NCI-H774 (cell line): ENCODE results near the gene RUSC1.
A peak's percentile ranks its signal among the peaks of the same experiment; 100 is the strongest.
"Not testable (repeated sequence)": the region's sequence is repeated elsewhere in the genome, so short reads cannot be mapped to it uniquely, and the experiment has no call there.

ENCODE experiments used
- DNase-seq: peaks from one replicate; lab custom pipeline; 2025; lab: John Stamatoyannopoulos, UW

The RUSC1 gene

DNA sequence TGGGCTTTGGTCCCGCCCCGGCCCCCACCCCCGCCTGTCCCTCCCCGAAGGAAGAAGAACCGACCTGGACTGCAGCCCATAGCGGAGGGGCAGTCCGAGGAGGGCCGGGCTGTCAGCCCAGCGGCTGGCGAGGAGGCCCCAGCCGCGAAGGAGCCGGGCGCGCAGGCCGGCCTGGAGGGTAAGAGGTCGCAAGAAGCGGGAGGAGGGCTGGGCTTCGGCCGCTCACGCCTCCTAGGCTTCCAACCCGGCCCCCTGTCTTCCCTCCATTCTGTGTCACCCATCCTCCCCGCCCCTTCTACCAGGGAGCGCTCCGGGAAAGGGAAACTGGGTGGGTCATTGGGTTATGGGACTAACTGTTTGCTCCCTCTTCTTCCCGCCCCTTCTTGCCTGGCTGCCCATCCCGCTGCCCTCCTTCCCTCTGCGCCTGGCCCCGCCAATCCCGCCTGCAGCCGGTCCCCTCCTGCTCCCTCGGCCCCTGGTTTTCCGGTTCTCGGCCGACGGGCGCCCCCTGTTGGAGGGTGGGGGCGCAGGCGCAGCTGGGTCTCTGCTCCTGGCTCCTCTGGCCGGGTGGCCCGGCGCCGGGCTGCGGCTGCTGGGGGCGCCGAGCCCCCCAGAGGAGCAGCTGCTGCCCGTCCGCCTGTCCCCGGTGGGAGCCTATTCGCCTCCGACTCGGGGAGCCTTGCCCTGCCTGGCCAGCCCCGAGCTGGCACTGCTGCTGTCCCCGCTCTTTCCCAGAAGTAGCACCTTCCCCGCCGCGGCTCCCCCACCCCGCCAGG is 2.4 kb downstream of the RUSC1 start:
- DNase-seq: peak; percentile 89

- peak; percentile 85 for DNase-seq
These were observed 3.0 kb downstream of the RUSC1 start for GRCh38 chr1:155323729-155324036.

GRCh38 chr1:155324037-155324716 is 3.5 kb downstream of the RUSC1 start:
- peak; percentile 96 for DNase-seq

DNA sequence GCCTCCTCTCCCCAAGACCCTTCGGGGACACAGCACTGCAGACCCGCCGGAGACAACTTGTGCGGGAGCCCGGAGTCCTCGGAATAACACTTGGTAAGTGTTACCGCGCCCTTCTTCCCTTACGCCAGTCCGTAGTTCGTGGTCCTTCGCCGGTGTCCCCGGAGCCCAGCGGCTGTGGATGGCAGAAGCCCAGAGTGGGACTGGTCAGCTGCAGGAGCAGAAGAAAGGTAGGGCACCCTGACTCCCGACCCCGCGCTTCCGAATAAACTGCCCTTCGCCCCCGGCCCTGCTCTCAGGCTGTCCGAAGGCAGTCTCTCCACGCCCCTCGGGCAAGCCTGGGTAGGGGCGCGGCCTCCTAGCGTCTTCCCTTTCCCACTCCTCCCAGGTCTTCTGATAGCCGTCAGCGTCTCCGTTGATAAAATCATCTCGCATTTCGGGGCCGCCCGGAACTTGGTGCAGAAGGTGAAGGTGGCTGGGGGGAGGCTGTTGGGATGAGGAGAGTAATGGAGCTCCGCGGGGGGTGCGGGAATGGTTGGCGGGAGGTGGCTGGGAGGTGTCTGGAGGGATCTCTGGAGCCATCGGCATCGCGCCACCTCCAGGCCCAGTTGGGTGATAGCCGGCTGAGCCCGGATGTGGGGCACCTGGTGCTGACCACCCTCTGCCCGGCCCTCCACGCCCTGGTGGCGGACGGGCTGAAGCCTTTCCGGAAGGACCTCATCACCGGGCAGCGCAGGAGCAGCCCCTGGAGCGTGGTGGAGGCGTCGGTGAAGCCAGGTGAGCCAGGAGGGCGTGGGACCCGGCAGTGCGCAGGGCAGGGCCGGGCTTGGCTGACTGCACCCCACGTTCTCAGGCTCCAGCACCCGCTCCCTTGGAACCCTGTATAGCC is 4.3 kb downstream of the RUSC1 start:
- DNase-seq: peak; percentile 42

DNA sequence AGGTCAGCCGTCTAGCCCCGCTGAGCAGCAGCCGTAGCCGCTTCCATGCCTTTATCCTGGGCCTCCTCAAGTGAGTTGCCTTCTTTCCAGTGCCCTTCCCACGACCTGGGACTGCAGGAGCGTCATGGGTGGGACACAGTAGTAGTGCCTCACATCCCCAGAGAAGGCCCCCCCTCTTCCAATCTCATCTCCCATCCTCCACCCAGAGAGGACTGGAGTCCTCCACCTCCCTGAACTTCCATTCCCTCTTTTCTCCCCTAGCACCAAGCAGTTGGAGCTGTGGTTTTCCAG is 4.9 kb downstream of the RUSC1 start:
- DNase-seq: no peak

DNA sequence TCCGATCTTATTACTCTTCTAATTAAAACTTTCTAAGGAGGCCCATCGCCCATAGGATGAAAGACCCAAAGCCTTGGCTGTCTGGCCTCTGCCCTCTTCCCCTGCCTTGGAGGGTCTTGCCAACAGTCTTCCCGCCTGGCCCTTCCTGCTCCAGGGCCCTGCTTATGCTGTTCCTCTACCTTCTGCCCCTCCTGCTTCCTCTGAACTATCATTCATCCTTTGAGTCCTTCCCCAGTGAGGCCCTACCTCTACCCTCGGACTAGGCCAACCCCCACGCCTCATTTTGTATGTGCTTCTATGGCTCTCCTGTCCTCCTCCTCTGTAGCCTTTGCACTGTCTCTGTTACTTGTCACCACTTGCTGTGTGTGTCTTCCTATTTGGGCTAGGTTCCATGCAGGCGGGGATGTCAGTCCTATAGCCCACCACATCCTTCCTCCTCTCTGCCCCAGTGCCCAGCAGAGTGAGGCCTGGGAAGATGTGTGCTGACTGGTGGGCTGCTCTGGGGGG is 5.4 kb downstream of the RUSC1 start:
- no peak for DNase-seq

DNA sequence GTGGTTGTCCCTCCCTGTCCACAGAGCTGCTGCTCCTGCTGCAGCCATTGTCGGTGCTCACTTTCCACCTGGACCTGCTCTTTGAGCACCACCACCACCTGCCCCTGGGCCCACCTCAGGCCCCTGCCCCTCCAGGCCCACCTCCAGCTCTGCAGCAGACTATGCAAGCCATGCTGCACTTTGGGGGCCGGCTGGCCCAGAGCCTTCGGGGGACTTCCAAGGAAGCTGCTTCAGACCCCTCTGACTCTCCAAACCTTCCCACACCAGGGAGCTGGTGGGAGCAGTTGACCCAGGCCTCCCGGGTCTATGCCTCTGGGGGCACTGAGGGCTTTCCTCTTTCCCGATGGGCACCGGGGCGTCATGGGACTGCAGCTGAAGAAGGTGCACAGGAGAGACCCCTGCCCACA is 5.9 kb downstream of the RUSC1 start:
- DNase-seq: no peak

DNA sequence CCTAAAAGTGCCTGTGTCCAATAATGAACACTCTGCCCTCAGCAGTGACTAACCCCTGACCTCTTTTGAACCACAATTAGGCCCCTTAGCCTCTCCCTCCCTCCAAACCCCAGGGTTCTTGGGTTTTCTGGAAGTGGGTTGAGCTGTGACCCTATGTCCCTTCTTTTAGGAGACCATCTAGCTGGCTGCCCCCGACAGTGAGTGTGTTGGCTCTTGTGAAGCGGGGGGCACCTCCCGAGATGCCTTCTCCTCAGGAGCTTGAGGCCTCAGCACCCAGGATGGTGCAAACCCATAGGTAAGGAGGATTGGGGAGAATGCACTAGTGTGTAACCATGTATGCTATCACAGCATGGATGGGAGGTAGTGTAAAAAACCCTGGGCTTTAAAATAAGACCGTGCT is 7.3 kb downstream of the RUSC1 start:
- DNase-seq: no peak

DNA sequence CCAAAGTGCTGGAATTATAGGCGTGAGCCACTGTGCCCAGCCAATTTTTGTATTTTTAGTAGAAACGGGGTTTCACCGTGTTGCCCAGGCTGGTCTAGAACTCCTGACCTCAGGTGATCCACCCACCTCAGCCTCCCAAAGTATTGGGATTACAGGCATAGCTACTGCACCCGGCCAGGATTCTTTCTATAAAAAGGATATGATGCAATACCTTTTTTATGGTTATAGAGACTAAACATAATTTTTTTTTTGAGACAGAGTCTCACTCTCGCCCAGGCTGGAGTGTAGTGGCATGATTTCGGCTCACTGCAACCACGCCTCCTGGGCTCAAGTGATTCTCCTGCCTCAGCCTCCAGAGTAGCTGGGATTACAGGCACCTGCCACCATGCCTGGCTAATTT is 8.2 kb downstream of the RUSC1 start:
- DNase-seq: not testable (repeated sequence)

GRCh38 chr1:155329980-155330598 is 9.4 kb downstream of the RUSC1 start:
- no peak for DNase-seq

DNA sequence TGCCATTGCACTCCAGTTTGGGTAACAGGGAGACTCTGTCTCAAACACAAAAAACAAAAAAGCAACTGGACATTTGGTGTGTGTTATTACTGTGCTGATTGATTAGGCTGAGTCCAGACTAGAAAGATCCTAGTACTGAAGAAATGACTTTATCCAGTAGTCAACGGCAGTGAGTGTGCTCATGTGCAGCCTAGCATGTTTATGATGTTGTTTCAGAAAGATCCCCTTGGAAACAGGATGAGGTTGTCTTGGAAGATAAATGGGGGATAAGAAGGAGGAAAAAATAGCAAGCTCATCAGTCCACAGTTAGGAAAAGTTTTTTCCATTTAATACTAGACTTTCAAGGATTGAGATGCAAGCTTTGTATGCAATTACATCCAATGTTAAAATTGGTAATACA is 14.3 kb downstream of the RUSC1 start:
- no peak for DNase-seq

- no peak for DNase-seq
These were observed 18.9 kb downstream of the RUSC1 start for GRCh38 chr1:155339515-155340097.

- no peak for DNase-seq
These were observed 22.1 kb downstream of the RUSC1 start for GRCh38 chr1:155342842-155343241.

DNA sequence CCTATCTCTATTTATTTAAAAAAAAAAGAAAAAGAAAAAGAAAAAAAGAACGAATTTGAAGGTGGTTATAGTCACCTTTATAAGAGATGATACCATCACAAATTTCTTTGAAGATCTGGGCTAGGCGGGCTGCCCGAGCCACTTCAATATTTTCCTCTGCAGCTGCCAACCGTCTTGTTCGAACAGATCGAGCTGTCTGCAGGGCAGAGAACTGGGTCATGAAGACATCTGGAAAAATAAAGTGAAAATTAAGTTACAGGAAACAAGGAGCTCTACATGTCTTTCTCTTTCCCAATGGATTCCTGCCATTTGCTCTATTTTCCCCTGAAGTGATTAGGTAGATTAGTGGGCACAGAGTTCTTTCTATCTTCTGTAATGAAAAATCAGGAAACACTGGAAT is 31.9 kb downstream of the RUSC1 start:
- DNase-seq: no peak

GRCh38 chr1:155360051-155360450 is 39.4 kb downstream of the RUSC1 start:
- DNase-seq: no peak

GRCh38 chr1:155379180-155379579 is 58.5 kb downstream of the RUSC1 start:
- DNase-seq: no peak

GRCh38 chr1:155379631-155380090 is 59.0 kb downstream of the RUSC1 start:
- DNase-seq: no peak
